GM23248 (cell line): ENCODE measurements around the gene PRKCE.

Experiments used
- EZH2 ChIP-seq: fragments of 200-600 bp; sonication (generic); IDR thresholded peaks from 2 replicates; pipeline ENCODE4 v1.6.1; 2018; ENCODE audit warnings: antibody characterized with exemption, mild to moderate bottlenecking; ENCODE audit not compliant: insufficient read depth, poor library complexity, severe bottlenecking
- EZH2phosphoT487 ChIP-seq: fragments of 200-600 bp; sonication (generic); IDR thresholded peaks from 2 replicates; pipeline ENCODE4 v1.6.1; 2018; ENCODE audit warnings: antibody characterized with exemption, moderate library complexity, mild to moderate bottlenecking, low read depth; ENCODE audit not compliant: insufficient read depth

GRCh38 chr2:45930396-45930792, 278.9 kb downstream of the PRKCE start:
- TF ChIP-seq EZH2phosphoT487: no peak
- TF ChIP-seq EZH2: no peak
